IMR-90 (cell line): ENCODE results near the gene CHD3. TPM values are rescaled to one million over a fixed set of nuclear protein-coding genes. Genes with fewer than 3 reads are reported as not detected.

Experiments
- ATAC-seq: fragments of 200-7000 bp; cut with Tn5 transposase; 2 replicates; pipeline ENCODE4 v1.9.1; 2020; ENCODE audit warnings: low read depth, mild to moderate bottlenecking, moderate library complexity
- BruUV-seq: library from RNA; stranded (reverse); fragments of 400-500 nt; replicated peaks from 2 replicates; lab custom pipeline; 2021; lab: Mats Ljungman, UMichigan
- CTCF ChIA-PET: fragments of 300-600 bp; formaldehyde crosslinking; extraction: SDS; loops from one replicate; lab custom pipeline; 2021; ENCODE audit warnings: antibody characterized with exemption; lab: Yijun Ruan, JAX
- POLR2A ChIA-PET: fragments of 300-600 bp; sonication (Branson Sonifier 250); formaldehyde crosslinking; loops from one replicate; lab custom pipeline; 2022; ENCODE audit warnings: antibody characterized with exemption; ENCODE audit not compliant: unreplicated experiment; lab: Charles Lee
- DNase-seq: peaks from one replicate; pipeline ENCODE4 v3.0.0; 2013
- H2AFZ ChIP-seq: replicated peaks from 2 replicates; pipeline ENCODE3; 2013; ENCODE audit warnings: low read length, mild to moderate bottlenecking; ENCODE audit not compliant: poor library complexity
- H2AK5ac ChIP-seq: 2 replicates; pipeline ENCODE4 v1.6.1; 2013; ENCODE audit warnings: low read depth, low read length, inconsistent platforms
- H2AK9ac ChIP-seq: replicated peaks from 2 replicates; pipeline ENCODE3; 2013; ENCODE audit warnings: mild to moderate bottlenecking, low read depth, low read length, moderate library complexity; ENCODE audit not compliant: poor library complexity
- H2BK120ac ChIP-seq: 2 replicates; pipeline ENCODE4 v1.6.1; 2013; ENCODE audit warnings: low read depth, low read length, inconsistent platforms
- H2BK15ac ChIP-seq: 3 replicates; pipeline ENCODE4 v1.6.1; 2013; ENCODE audit warnings: low read depth, low read length, inconsistent platforms
- H2BK20ac ChIP-seq: 2 replicates; pipeline ENCODE4 v1.6.1; 2013; ENCODE audit warnings: low read depth, mild to moderate bottlenecking, inconsistent platforms, low read length, moderate library complexity
- H2BK5ac ChIP-seq: 2 replicates; pipeline ENCODE4 v1.6.1; 2013; ENCODE audit warnings: mild to moderate bottlenecking, low read depth, low read length, inconsistent platforms; ENCODE audit not compliant: poor library complexity, severe bottlenecking
- H3K14ac ChIP-seq: replicated peaks from 2 replicates; pipeline ENCODE4 v1.6.1; 2013; ENCODE audit warnings: low read depth, low read length, inconsistent platforms
- H3K18ac ChIP-seq: 2 replicates; pipeline ENCODE4 v1.6.1; 2013; ENCODE audit warnings: low read depth, low read length, control low read depth
- H3K23ac ChIP-seq: 2 replicates; pipeline ENCODE4 v1.6.1; 2013; ENCODE audit warnings: low read depth, low read length, inconsistent platforms
- H3K27ac ChIP-seq: 2 replicates; pipeline ENCODE4 v1.5.1; 2013; ENCODE audit warnings: mild to moderate bottlenecking, control low read depth, low read length; ENCODE audit not compliant: insufficient read depth
- H3K27me3 ChIP-seq: 2 replicates; pipeline ENCODE4 v1.6.1; 2013; ENCODE audit warnings: low read length; ENCODE audit not compliant: control insufficient read depth, insufficient read depth
- H3K36me3 ChIP-seq: 2 replicates; pipeline ENCODE4 v1.6.1; 2013; ENCODE audit warnings: low read length, mixed read lengths; ENCODE audit not compliant: control insufficient read depth, insufficient read depth
- H3K4ac ChIP-seq: 2 replicates; pipeline ENCODE4 v1.6.1; 2013; ENCODE audit warnings: low read depth, low read length, inconsistent platforms
- H3K4me1 ChIP-seq: 2 replicates; pipeline ENCODE4 v1.6.1; 2013; ENCODE audit warnings: low read length, mixed read lengths; ENCODE audit not compliant: control insufficient read depth, insufficient read depth
- H3K4me2 ChIP-seq: 2 replicates; pipeline ENCODE4 v1.6.1; 2013; ENCODE audit warnings: low read depth, mild to moderate bottlenecking, control low read depth, low read length, moderate library complexity
- H3K4me3 ChIP-seq: 2 replicates; pipeline ENCODE4 v1.5.1; 2013; ENCODE audit warnings: low read depth, mild to moderate bottlenecking, control low read depth, low read length, moderate library complexity; ENCODE audit not compliant: insufficient read depth
- H3K56ac ChIP-seq: 2 replicates; pipeline ENCODE4 v1.6.1; 2013; ENCODE audit warnings: low read length, inconsistent platforms; ENCODE audit not compliant: insufficient read depth; ENCODE audit errors: extremely low read depth
- H3K79me1 ChIP-seq, 2 experiments: 2 replicates each; pipeline ENCODE4 v1.6.1; 2013; ENCODE audit warnings: low read length in 2 of 2, inconsistent platforms in 1 of 2, low read depth in 1 of 2
- H3K9ac ChIP-seq: 2 replicates; pipeline ENCODE4 v1.6.1; 2013; ENCODE audit warnings: low read depth, low read length, control low read depth
- H3K9me1 ChIP-seq: 2 replicates; pipeline ENCODE4 v1.6.1; 2013; ENCODE audit warnings: low read length, inconsistent platforms; ENCODE audit not compliant: insufficient read depth
- H3K9me3 ChIP-seq: 2 replicates; pipeline ENCODE4 v1.6.1; 2013; ENCODE audit warnings: low read length; ENCODE audit not compliant: control insufficient read depth, insufficient read depth
- H4K20me1 ChIP-seq: 2 replicates; pipeline ENCODE4 v1.6.1; 2013; ENCODE audit warnings: low read length, inconsistent platforms; ENCODE audit not compliant: insufficient read depth
- H4K5ac ChIP-seq: 2 replicates; pipeline ENCODE4 v1.6.1; 2013; ENCODE audit warnings: mild to moderate bottlenecking, low read depth, low read length, control low read depth
- H4K8ac ChIP-seq, 2 experiments: 2 replicates each; pipeline ENCODE4 v1.6.1; 2013; ENCODE audit warnings: low read depth in 2 of 2, low read length in 2 of 2, control low read depth in 1 of 2, inconsistent platforms in 1 of 2
- H4K91ac ChIP-seq: 2 replicates; pipeline ENCODE4 v1.6.1; 2013; ENCODE audit warnings: low read depth, low read length, inconsistent platforms; ENCODE audit not compliant: insufficient read depth
- BHLHE40 ChIP-seq: fragments of 150-350 bp; IDR thresholded peaks from 2 replicates; pipeline ENCODE4 v1.6.1; 2016; ENCODE audit warnings: mild to moderate bottlenecking, low read depth, low read length
- CEBPB ChIP-seq: IDR thresholded peaks from 2 replicates; pipeline ENCODE4 v1.6.1; 2012; ENCODE audit warnings: low read depth, low read length, improper control_type of control experiment
- CHD1 ChIP-seq: IDR thresholded peaks from 2 replicates; pipeline ENCODE4 v1.6.1; 2012; ENCODE audit warnings: low read depth, low read length, improper control_type of control experiment
- FOS ChIP-seq: fragments of 150-350 bp; IDR thresholded peaks from 2 replicates; pipeline ENCODE4 v1.6.1; 2016; ENCODE audit warnings: low read depth, low read length
- MAFK ChIP-seq: IDR thresholded peaks from 2 replicates; pipeline ENCODE4 v1.6.1; 2012; ENCODE audit warnings: low read depth, low read length, improper control_type of control experiment
- MAZ ChIP-seq: IDR thresholded peaks from 2 replicates; pipeline ENCODE4 v1.6.1; 2012; ENCODE audit warnings: low read depth, mild to moderate bottlenecking, low read length, improper control_type of control experiment, moderate library complexity, borderline replicate concordance
- NFE2L2 ChIP-seq: fragments of 150-350 bp; IDR thresholded peaks from 2 replicates; pipeline ENCODE4 v1.6.1; 2016; ENCODE audit warnings: low read depth, mild to moderate bottlenecking, low read length
- POLR2A ChIP-seq: IDR thresholded peaks from 2 replicates; pipeline ENCODE4 v1.6.1; 2012; ENCODE audit warnings: mild to moderate bottlenecking, low read depth, low read length
- RAD21 ChIP-seq: IDR thresholded peaks from 2 replicates; pipeline ENCODE4 v1.6.1; 2012; ENCODE audit warnings: low read length, improper control_type of control experiment
- RCOR1 ChIP-seq: IDR thresholded peaks from 2 replicates; pipeline ENCODE4 v1.6.1; 2012; ENCODE audit warnings: mild to moderate bottlenecking, low read length, improper control_type of control experiment; ENCODE audit not compliant: insufficient replicate concordance
- SMC3 ChIP-seq: fragments of 150-350 bp; IDR thresholded peaks from 2 replicates; pipeline ENCODE4 v1.6.1; 2016; ENCODE audit warnings: low read depth, mild to moderate bottlenecking, antibody characterized with exemption, low read length, moderate library complexity
- WGBS, 2 experiments: methylation state at CpG; one replicate each; pipeline versions ENCODE4 v1.1.5 to v1.1.7; 2013; ENCODE audit warnings: missing lambda C conversion rate in 2 of 2; ENCODE audit not compliant: insufficient read length in 1 of 2; ENCODE audit errors: extremely low coverage in 2 of 2; 5-methylcytosine and 5-hydroxymethylcytosine counted together
- dilution Hi-C: fragments of 300-500 bp; cut with HindIII; formaldehyde crosslinking; loops from one replicate; pipeline ENCODE4 v1.14.3; 2018; ENCODE audit warnings: low sequenced_read_pairs; ENCODE audit not compliant: unreplicated experiment
- in situ Hi-C: fragments of 300-500 bp; cut with MboI; formaldehyde crosslinking; loops from 3 replicates; pipeline ENCODE4 v1.14.3; 2019; ENCODE audit warnings: low sequenced_read_pairs, inconsistent platforms, mixed read lengths
- intact Hi-C: fragments of 100-400 bp; cut with micrococcal nuclease; formaldehyde crosslinking; loops from 2 replicates; pipeline ENCODE4 v1.10.0; 2022
- polyA plus RNA-seq, 3 experiments: library from polyadenylated mRNA; depleted of rRNA; stranded (reverse); fragments of >200 nt; gene quantifications; 2 replicates each; pipeline ENCODE4 v1.2.3, GENCODE V29; 2012; ENCODE audit warnings: low replicate concordance in 1 of 3
- total RNA-seq: library from RNA; depleted of rRNA; stranded (reverse); fragments of >200 nt; gene quantifications from 2 replicates; pipeline ENCODE4 v1.2.3, GENCODE V29; 2012
- TF ChIP-seq, protein P1 (sequence below): fragments of 150-350 bp; IDR thresholded peaks from 2 replicates; pipeline ENCODE4 v1.6.1; 2017; ENCODE audit warnings: mild to moderate bottlenecking, antibody characterized with exemption, low read length, low read depth
- TF ChIP-seq, protein P2 (sequence below): fragments of 150-350 bp; IDR thresholded peaks from 2 replicates; pipeline ENCODE4 v1.6.1; 2016; ENCODE audit warnings: low read depth, mild to moderate bottlenecking, low read length, moderate library complexity, borderline replicate concordance
- TF ChIP-seq, protein P3 (sequence below): conservative IDR thresholded peaks from 2 replicates; pipeline ENCODE4 v1.5.1; 2012; ENCODE audit warnings: mild to moderate bottlenecking, low read depth, low read length, improper control_type of control experiment

Gene CHD3
- total and polyA plus RNA-seq, 2 of the 4 experiments (the other 2 are of a cell fraction) = 65.4 to 78.1 TPM

DNA sequence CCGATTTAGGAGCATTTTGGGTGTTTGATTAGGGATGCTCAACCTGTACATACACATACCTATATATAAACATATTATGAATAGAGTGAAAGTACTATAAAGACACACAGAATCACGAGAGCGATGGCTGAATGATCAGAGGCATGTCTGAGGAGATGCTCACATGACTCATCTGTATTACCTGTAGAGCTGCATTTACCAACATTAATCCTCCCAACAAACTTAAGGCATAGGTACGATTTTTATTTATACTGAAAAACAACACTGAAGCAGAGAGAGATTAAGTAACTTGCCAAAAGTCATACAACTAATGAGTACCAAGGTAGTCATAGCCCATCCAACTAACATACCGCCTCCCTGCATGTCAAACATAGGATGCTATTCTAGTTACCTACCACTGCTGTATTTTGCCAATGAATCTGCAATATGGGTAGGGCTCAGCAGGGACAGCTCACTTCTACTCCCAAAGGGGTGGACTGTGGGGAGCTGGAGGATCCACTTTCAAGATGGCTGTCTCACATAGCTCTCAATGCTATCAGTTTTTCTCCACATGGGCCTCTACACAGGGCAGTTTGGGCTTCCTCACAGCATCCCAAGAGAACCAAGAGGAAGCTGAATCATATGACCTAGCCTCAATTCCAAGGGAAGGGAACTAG is 23.5 kb upstream of the CHD3 start:
- in situ Hi-C loops (loop anchor here (5.0 kb wide), 1 partner anchor 32 kb away; no protein-coding TSS in a partner anchor), dilution Hi-C loops (no loop called here), intact Hi-C loops (loop anchor here (1.0 kb wide), 1 partner anchor 123 kb away; no protein-coding TSS in a partner anchor)
- Histone ChIP-seq H3K27me3 (no peaks in the 10 kb centered on the region), H3K4ac (no peak overlapping the region), H2AFZ (no peak overlapping the region), H3K23ac (no peak overlapping the region), H3K36me3 (peaks cover 15% of the 10 kb centered on the region), H3K14ac (no peak overlapping the region), H3K18ac (no peak overlapping the region), H2BK20ac (no peak overlapping the region), H2AK9ac (no peak overlapping the region), H3K27ac (no peak overlapping the region), H2AK5ac (no peak overlapping the region), H2BK120ac (no peak overlapping the region), H2BK5ac (no peak overlapping the region), H3K56ac (no peak overlapping the region), H4K5ac (no peak overlapping the region), H4K8ac (no peak overlapping the region), H4K91ac (no peak overlapping the region), H3K9me1 (no peaks in the 10 kb centered on the region), H3K79me1 (peaks cover 10 to 32% of the 10 kb centered on the region in 2 experiments; a peak in 3 of 4 replicates), H4K20me1 (peaks cover 3% of the 10 kb centered on the region; the same call in 1 of the 2 replicates), H3K4me3 (no peak overlapping the region), H3K9me3 (no peaks in the 10 kb centered on the region), H3K4me2 (no peak overlapping the region), H3K9ac (no peak overlapping the region), H2BK15ac (no peak overlapping the region), H3K4me1 (no peaks in the 10 kb centered on the region)
- TF ChIP-seq MAZ (no peak), RCOR1 (no peak), FOS (no peak), POLR2A (no peak), MAFK (no peak), SMC3 (no peak), CHD1 (no peak), BHLHE40 (no peak), CEBPB (no peak), NFE2L2 (no peak), RAD21 (no peak)
- TF ChIP-seq, protein P1, sequence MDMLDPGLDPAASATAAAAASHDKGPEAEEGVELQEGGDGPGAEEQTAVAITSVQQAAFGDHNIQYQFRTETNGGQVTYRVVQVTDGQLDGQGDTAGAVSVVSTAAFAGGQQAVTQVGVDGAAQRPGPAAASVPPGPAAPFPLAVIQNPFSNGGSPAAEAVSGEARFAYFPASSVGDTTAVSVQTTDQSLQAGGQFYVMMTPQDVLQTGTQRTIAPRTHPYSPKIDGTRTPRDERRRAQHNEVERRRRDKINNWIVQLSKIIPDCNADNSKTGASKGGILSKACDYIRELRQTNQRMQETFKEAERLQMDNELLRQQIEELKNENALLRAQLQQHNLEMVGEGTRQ = no peak
- TF ChIP-seq, protein P2, sequence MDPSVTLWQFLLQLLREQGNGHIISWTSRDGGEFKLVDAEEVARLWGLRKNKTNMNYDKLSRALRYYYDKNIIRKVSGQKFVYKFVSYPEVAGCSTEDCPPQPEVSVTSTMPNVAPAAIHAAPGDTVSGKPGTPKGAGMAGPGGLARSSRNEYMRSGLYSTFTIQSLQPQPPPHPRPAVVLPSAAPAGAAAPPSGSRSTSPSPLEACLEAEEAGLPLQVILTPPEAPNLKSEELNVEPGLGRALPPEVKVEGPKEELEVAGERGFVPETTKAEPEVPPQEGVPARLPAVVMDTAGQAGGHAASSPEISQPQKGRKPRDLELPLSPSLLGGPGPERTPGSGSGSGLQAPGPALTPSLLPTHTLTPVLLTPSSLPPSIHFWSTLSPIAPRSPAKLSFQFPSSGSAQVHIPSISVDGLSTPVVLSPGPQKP = no peak
- TF ChIP-seq, protein P3, sequence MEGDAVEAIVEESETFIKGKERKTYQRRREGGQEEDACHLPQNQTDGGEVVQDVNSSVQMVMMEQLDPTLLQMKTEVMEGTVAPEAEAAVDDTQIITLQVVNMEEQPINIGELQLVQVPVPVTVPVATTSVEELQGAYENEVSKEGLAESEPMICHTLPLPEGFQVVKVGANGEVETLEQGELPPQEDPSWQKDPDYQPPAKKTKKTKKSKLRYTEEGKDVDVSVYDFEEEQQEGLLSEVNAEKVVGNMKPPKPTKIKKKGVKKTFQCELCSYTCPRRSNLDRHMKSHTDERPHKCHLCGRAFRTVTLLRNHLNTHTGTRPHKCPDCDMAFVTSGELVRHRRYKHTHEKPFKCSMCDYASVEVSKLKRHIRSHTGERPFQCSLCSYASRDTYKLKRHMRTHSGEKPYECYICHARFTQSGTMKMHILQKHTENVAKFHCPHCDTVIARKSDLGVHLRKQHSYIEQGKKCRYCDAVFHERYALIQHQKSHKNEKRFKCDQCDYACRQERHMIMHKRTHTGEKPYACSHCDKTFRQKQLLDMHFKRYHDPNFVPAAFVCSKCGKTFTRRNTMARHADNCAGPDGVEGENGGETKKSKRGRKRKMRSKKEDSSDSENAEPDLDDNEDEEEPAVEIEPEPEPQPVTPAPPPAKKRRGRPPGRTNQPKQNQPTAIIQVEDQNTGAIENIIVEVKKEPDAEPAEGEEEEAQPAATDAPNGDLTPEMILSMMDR = no peak
- ATAC-seq (no peak), DNase-seq (no peak)
- ChIA-PET POLR2A (no interaction called here), CTCF (interaction anchor here (0.7 to 1.0 kb wide), 2 partner anchors 125 kb away, joined by 3 read pairs; no protein-coding TSS in a partner anchor)
- BruUV-seq = no TSS peak
- no CpG with 5 or more reads among the region's 5 CpGs for WGBS, 2 experiments
